Stimulated activated CD4-positive, alpha-beta T cell treated with anti-CD3 and anti-CD28 coated beads, Interleukin-1b, Interleukin-23, amount 100 ng/mL, for 48 hours (primary cell): Measurements from ENCODE around the gene TCERG1L.

ENCODE experiments used
- DNase-seq: peaks from one replicate; pipeline ENCODE4 v3.0.0-alpha.2; 2020

TCERG1L gene

DNA sequence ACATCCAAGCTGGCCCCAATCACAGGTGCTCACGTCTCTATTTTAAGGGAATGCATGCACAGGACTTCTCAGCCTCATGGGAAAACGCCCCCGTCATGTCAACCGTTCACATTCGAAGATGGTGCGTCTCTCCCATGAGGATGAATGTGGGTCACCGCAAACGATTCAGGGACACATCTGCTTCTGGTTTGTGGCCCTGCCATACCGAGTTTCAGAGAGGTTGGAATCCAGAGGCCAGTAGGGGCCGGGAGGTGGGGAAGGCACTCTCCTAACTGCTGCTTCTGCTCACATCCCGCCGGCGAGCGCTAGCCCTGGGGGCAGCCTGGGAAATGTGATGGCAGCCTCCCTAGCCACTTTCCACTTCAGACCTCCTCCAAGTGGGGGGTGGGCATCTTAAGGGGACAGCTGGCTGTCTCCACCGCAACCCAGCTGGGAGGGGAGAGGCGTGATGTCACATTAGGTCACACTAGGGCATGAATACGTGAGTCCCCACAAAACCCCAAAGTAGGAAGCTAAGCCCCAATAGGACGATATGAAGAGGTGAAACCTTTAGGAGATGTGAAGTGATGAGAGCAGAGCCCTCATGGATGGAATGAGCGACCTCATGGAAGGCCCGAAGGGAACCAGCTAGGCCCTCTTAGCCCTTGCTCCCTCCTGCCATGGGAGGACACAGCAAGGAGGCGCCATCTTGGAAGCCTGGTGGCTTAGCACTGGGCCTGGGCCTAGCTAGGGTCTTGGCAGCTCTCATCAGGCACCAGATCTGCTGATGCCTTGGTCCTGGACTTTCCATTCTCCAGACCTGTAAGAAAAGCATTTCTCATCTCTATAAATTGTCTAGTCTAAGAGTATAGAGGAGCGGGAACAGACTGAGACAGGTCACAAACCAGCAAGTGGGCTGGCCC, 107.8 kb downstream of the TCERG1L start:
- DNase-seq: no peak

DNA sequence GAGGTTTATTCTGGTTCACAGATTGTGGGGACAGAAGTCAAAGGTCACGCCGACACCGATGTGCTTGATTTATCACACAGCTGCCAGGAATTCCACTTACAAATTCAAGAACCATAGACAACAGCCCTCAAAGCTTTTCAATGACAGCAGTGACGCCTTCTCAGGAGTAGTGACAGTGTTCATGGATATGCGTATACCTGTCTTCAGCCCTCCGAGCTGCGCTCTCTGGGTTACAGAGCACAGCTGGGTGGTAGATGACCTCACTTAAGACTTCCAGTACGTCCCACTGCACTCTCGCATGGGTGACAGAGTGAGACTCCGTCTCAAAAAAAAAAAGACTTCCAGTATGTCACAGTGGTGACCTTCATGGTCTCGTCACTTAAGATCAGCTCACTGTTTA, 108.5 kb downstream of the TCERG1L start:
- DNase-seq: no peak

DNA sequence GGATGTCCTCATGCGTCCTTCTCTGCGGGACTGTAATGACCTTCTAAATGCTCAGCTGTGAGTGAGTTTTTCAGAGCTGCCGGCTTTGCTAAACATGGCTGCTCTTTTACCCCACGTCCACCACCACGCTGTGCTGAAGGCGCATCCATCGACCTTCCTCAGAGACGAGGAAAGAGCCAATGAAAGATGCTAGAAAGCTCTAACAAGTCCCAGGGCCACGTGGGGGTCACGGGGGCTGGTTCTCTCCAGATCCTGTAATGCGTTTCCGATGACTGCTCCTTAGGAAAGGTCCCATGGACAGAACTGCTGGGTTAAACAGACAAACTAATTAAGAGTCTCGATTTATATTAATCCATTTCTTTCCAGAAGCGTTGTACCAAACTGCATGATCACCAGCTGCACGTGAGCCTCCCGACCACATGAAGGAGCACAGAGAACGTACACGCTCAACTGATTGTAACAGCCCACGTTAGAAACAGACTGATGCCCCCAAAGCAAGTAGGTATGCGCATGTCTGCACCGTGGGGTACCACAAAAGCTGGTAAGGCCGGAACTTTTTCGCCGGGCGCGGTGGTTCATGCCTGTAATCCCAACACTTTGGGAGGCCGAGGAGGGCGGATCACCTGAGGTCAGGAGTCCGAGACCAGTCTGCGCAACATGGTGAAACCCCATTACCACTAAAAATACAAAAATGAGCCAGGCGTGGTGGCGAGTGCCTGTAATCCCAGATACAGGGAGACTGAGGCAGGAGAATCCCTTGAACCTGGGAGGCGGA, 109.6 kb downstream of the TCERG1L start:
- DNase-seq: no peak

DNA sequence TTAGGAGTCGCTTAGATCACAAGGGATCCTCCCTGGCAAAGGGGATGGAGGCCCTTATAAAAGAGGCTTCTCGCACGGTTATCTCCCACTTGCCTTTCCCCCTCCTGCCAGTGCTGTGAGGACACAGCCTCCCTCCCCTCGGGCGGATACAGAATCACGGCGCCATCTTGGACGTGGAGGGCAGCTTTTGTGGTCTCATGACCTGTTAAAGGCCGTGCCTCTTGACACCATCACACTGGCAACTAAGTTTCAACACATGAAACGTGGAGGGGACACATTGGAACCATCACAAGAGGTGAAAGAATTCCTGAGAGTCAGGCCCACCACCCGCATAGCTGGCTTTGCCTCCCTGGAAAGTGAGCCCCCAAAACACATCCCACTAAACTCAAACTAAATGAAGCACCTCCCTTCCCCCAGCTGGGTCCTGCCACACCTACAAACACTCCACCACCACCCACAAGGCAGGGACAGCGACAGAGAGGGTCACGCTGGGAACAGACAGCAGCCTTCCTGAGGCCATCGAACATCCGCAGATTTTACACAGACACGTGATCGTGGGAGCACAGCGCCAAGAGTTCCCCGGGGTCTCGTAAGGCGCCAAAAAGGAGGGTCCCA, 110.6 kb downstream of the TCERG1L start:
- no peak for DNase-seq

DNA sequence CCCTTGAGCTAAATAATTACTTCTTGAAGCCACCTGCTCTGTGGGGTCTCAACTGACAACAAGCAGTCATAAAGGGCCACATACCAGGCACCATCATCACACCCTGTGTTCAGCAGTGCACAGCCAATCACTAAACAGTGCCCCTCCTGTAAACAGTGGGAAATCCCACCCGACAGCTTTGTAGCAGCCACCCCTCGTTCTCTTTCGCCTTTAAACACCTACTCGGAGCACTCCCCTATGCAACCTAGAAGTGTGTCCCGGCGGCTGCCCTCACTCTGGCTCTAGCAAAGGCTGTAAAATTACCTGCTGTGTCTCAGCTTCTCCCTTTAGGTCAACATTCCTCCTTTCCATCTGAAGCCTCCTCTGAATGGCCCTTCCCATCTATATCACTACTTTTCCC, 111.9 kb downstream of the TCERG1L start:
- no peak for DNase-seq

DNA sequence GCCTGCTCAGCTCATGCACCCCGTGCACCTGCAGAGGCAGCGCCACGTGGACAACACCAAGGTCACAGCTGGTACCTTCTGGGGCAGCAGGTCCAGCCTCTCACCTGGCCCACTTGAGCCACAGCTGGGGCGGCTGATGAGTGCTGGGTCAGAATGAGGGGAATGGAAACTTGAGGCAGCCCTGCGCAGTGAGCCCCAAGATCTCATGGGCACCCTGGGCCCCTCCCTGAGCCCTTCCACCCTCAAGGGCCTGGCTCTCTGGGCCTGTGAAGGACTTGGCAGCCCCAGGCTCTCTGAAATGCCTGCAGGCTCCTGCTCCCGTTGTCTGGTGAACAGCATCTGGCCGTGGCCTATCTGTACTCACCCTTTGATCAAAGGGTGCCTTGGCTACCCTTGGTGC, 112.7 kb downstream of the TCERG1L start:
- no peak for DNase-seq

DNA sequence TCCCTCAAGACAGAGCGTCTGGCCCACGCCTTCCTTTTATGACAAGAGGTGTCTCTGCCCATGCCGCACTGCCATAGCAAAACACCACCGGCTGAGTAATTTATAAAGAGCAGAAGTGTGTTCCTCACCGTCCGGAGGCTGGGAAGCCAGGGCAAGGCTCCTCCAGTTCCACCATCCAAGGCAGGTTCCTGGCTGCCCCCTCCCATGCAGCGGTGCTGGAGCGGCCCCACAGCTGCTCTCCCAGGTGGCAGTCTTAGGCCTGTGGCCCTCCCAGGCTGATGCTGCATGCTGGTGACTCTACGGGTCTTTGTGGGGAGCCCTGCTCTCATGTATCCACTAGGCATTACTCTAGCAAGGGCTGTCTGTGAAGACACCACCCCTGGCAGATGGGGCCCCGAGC, 113.1 kb downstream of the TCERG1L start:
- no peak for DNase-seq

DNA sequence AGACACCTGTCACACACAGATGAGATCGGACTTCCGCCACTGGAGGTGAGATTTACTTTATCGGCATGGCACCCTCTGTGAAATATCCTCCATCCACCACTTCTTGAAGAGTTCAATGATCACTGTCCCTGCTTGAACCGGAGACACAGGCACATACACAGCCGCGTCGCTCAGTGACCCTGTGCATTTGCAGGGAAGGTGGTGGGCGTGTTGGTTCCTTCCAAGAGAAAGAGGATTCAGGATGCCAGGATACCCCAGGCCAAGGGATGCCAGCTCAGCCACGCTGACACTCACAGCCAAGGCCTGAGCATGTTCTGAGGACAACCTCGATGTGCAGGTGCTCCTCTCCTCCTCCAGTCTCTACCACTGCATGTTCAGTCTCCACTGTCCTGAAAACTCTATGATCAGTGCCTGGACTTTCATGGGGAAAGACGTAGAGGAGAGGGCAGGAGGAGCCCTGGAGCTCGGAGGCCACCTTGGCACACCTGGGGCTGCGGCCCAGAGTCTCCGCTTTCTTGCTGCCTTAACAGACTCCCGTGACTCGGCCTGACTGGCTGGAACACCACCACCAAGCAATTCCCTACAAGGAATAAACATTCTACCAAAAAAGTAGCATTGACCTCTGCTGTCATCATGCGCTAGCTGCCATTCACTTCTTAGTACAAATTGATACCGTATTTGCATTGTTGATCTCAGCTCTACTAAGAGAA, 115.2 kb downstream of the TCERG1L start:
- DNase-seq: no peak

DNA sequence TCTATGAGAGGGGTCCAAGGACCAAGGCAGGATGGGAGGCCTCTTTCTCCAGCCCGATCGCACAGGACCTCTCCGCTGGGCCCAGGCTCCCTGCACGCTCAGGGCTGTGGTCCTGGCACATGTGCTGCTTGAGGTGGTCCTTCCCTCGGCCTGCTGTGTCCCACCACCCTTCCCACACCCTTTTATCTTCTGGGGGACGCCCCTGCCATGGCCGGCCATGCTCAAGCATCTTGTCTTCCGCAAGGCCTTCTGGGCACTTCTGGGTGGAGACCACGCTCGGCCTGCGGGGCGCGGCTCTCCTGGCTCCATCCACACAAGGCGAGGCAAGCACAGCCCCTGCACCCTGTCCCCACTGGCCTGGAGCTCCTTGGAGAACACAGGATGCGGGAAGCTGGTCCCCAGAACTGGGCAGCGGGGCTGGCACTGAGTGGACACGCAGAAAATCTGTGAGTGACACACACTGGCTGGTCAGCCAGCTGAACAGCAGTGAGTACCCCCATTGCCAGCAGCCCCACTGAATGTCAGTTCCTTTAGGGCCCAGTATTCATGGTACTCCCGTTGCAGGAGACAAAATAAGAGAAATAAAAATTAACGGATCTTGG, 115.9 kb downstream of the TCERG1L start:
- DNase-seq: no peak

DNA sequence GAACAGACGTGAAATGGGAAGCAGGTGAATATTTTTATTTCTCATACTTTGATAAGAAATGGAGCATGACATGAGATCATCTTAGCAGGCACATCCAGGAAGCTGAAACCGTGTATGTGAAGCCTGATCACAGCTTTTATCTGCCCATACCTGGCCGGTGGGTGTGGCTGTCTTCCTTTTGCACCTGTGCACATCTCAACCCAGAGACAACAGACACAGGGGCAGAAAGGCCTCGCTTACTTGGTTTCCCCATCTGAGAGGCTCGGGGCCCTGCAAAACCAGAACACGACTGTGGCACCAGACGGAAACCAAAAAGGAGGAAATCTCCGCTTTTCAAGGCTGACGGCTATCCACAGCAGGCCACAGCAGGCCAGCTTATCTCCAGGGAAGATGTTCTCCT, 116.4 kb downstream of the TCERG1L start:
- no peak for DNase-seq

DNA sequence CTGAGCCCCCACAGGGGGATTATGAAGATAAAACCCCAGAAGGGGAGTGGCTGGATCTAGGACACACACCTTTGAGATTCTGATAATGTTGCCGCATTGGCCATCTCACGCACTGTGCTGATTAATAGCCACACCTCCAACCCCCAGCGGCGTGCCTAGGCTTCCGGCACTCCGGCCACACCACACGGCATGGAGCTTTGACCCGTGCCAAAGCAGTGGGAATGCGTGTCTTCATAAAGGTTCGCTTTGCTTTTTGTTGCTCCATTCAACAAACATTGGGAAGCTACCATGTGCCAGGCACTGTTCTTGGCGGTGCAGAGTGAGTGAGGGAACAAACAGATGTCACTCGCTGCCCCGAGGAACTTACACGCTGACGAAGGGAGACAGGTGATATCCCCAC, 117.6 kb downstream of the TCERG1L start:
- DNase-seq: no peak

DNA sequence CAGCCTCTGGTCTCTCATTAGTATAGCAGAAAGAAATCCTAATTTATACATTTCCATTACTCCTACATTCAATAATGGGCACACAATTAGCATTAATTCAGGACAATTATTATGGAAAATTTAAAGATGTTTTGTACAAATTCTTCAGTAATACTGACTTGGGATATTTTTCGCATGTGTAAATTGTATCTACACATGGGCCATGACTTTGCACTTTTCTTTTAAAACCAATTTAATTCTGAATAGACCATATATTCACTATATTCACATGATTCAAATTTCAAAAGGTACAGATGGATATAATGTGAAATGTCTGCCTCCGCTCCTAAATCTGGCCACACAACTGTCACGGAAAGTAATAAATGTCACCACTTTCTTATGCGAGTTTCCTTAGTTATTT, 123.0 kb downstream of the TCERG1L start:
- no peak for DNase-seq

DNA sequence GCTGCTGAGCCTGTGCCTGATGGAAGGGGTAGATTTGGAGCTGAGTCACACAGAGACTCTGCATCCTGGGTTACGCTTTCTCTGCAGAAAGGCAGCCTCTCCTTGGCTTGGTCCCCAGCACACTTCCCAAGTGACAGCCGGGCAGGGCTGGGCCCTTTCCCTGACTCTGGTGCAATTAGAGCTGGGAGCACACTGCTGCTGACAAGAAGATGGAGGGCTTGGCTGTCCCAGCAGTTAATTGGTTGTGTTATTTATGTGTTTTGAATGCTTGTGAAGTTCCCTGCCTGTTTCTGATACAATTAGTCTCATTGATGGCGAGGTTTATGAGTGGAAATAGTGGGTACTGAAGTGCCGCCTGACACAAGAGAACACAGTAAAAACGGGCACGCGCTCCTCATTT, 123.6 kb downstream of the TCERG1L start:
- DNase-seq: no peak

DNA sequence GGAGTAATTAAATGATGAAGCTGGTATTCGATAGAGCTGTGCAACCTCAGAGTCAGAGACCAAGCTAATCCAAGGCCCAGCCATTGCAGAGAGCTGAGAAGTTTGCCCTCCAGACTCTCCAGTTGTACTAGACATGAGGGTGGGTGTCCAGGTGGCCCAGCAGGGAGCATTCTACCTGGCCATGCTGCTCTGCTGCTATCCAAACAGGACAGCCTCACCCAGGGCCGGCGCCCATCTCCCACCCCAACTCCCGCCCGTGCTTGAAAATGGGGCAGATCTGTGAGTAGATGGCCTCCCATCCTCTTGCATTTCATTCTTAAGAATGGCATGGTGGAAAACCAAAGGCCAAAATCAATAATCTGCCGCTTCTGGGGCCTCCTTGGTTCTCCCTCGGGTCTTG, 124.2 kb downstream of the TCERG1L start:
- no peak for DNase-seq

DNA sequence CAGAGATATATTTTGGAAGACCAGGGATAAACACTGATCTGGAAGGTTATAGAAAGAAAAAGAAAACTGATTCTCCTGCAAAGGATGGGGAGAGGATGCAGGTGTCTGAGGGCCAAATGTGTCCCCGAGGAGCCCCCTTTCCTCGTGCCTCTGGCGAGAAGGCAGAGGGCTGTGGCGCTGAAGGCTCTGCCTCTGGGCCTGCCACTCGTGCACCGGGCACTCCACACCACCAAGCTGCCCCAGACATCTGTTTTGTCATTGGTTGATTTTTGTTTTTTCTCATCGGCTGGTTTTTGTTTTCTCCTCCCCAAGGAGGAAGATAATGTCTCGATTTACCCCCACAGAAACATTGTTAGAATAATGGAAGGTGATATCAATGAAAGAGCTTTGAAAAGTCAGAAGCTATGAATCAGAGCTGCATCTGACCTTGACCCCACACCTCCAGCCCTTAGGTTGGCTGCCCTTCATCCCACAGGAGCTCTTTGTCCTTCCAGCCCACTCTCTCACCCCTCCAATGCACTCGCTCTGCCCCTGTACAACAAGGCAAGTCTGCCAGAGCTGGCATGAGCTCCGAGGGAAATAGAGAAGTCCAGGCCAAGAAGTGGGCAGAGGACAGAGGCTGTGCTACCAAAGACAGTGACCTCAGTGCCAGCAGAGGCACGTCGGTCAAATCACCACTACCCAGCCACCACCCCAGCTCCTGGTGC, 124.8 kb downstream of the TCERG1L start:
- DNase-seq: no peak

DNA sequence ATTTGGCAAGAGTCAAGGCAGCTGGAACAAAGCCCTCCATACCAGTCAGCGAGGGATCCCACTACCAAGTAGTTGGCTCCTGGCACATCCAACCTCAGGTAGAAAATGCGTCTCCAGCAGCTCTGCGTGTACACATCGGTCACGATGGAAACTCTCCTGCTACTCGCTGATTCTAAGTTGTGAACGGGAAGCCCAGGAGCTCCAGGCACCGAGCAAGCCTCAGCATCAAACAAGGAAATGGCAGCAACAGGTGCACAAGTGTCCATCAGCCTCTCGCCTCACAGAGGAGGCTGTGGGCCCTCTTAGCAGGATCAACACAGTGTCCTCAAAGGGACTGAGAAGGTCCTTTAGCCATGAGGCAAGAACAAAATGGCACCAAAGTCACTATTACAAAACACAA, 127.0 kb downstream of the TCERG1L start:
- DNase-seq: no peak

DNA sequence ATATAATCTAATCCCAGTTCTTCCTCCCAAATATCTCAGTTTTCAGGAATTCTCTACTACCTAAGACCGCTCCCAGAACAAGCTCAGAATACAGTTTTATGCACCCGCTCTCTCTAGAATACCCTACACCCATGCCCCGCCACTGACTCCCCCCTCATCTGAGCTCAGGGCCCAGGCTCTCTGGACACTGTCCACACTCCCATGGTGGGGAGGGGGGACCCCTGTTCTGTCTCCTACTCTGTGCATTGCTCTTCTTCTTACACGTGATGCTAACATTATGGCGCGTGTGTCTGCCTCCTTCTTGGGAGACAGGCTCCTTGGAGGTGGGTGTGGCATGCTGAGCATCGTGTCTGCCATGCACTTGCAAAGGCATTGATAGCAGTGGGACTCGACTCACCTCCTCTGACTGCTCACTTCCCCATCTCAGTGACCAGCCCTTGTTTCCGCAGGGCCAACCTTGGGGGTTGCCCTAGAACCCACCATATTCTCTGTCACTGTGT, 127.9 kb downstream of the TCERG1L start:
- no peak for DNase-seq

DNA sequence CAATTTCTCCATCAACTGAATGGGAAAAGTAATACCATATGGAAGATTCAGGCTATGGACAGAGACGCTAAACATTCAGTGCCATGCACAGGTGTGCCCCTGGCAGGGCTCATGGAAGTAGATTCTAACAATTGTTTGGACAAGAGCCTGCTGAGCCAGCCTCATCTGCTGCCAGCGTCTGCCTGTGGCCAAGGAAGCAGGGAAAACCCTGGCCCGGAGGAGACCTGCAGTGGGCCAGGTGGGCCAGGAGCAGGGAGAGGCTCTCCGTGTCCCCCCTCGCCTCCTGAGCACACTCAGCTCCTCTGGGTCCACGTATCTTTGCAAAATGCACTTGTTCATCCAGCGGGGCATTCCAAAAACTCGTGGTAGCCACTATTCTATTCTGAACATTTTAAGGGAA, 130.1 kb downstream of the TCERG1L start:
- DNase-seq: no peak

DNA sequence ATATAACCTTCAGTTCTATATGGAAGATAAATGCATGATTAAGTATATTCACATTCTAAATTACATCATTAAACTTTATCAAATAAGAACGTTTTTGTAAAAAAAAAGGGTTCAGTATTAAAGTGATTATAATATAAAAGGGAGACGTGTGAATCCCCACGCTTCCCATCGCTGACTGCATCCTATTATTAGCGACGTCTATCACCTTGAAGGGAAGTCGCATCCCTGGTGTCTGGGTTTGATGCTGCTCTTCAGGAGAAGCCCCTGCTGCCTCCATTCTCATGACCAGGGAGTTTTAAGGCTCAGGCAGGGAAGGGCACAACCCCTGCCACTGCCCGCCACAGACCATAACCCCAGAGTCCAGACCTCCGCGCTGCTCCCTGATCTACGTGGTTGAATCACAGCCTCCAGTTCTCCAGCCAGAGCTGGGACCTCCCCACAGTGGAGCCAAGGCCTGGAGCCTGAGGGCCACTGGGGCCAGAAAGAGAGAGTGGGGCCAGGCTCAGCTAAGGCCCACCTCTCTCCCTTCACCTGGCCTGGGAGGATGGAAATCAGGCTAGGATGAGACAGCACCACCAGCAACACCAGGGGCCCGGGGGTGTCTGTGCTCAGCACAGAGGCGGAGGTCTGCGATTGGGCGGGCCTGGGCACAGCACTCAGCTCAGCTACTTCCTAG, 130.6 kb downstream of the TCERG1L start:
- DNase-seq: no peak

DNA sequence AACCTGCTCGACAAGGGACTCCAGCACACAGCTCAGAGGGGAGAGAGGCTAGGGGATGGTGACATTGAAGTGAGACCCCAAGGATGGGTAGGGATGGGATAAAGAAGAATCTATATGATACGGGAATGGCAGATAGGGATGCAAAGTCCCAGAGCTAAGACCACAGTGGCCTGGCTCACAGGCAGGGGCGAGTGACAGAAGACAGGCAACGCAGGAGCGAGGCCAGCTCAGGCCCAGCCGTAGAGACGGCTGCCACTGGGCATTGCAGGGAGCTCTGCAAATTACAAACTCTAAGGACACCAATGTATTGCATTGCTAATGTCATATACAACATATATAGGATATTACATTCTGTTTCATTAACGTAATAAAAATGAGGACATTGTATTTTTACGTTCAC, 131.4 kb downstream of the TCERG1L start:
- no peak for DNase-seq

DNA sequence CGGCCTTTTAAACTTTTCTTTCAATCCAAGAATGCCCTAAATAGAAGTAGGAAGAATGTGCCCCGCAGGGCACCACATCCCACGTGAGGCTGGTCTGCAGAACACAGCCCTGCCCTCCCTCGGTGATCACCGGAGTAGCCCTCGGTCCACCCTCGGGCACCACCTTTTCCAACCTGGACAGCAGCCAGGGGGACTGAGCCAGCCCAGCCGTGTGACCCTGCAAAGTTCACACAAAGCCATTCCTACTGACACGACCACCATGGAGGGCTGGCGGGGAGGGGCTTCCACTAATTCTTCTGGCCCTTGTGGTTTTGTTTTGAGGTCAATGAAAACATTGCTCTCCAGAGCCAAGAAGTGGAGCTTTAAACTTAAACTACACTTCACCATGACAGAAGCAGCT, 132.2 kb downstream of the TCERG1L start:
- no peak for DNase-seq
